ENCODE results near the gene CDC42. TPM values are rescaled to one million over a fixed set of nuclear protein-coding genes. Genes with fewer than 3 reads are reported as not detected.

The CDC42 gene
- total RNA-seq, 4 donors from 2014 or later = 153 to 332 (median 228) TPM

DNA sequence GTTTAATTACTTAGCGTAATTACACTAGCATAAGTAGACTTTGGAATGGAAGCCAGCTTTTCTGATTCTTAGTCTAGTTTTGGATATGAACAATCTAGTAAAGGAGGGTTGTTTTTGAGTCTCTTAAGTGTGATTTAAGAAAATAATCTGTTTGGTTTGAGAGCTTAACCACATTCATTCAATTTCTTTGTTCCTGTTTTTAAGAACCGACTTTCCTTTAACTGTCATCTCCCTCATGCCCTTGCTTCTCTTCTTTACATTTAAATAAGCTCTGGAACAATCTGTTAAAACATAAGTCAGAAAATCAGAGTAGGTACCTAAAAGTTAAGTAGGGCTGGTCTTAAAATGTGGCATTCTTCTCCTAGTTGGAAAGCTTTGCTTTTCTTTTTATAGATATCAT is 27.7 kb downstream of the CDC42 start:
- no peak for TF ChIP-seq CTCF (IDR thresholded peaks at IDR 0.05; ENCODE audit: low read depth)

GRCh38 chr1:22088331-22088730 is 35.8 kb downstream of the CDC42 start:
- TF ChIP-seq CTCF (IDR thresholded peaks at IDR 0.05; ENCODE audit: low read depth) = no peak

DNA sequence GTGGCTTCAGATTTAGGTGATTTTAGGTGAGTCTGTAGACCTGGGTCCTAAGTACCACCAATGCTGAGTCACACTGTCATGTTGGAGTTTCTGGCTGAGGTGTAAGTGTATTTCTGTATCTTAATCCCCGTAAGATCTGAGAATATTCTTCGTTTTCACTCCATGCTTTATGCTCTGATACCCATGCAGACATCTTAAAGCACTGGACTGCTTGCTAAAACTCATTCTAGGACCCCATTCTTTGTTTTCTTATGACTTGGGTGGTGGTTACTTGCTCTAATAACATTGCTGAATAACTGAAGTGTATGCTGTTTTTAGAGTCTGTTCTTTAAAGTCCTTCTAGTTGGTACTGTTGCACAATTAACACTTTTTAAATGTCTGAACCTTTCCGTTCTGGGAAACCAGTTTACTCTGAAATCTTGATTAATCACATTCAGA is 36.6 kb downstream of the CDC42 start:
- TF ChIP-seq CTCF (IDR thresholded peaks at IDR 0.05; ENCODE audit: low read depth) = no peak

DNA sequence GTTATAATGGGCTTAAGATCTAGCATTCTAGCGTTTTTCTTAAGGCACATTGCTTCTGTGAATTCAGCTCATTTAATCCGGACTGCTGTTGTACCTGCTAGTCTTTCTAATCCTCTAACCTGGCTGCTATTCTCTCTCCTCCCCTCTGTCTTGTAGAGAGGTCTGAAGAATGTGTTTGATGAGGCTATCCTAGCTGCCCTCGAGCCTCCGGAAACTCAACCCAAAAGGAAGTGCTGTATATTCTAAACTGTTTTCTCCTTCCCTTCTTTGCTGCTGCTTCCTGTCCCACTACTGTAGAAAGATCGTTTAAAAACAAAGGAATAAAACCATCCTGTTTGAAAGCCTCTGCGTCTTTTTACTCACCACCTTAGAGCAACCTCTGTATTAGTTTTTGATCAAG is 37.3 kb downstream of the CDC42 start:
- TF ChIP-seq CTCF (IDR thresholded peaks at IDR 0.05; ENCODE audit: low read depth) = no peak

DNA sequence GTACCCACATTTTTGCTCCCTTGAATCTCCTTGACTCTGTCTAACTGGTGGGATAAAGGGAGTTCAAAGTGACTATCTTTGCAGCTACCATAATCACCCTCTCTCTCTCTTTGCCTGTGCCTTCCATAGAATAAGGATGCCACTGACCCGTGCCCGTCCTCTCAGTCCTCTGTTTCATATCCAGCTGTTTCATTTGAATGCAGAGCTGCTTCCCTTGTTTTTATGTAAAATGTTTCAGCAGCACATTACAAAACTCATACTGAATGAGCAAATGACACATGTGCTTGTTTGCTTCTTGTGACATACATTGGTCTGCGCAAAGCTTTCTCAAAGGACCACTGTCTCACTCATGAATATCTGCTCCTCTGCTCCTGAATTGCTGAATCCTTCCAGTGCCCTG is 38.4 kb downstream of the CDC42 start:
- no peak for TF ChIP-seq CTCF (IDR thresholded peaks at IDR 0.05; ENCODE audit: low read depth)

DNA sequence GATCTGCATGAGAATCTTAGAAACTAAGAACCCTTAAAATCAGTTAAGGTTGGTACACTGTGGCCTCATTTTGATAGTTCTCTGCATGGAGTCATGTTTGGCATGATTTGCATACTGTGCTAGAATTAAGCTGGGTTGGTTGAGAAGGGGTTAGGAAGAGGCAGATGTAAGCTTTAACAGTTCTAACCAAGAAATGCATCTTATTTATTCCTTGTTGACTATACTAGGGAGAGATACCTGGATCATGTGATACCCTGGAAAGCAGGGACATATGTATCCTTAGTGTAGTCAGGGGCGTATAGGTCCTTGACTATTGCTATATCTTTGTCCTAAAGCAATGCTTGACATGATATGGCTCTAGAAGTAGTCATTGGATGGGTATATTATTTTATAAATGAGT is 41.0 kb downstream of the CDC42 start:
- no peak for TF ChIP-seq CTCF (IDR thresholded peaks at IDR 0.05; ENCODE audit: low read depth)

DNA sequence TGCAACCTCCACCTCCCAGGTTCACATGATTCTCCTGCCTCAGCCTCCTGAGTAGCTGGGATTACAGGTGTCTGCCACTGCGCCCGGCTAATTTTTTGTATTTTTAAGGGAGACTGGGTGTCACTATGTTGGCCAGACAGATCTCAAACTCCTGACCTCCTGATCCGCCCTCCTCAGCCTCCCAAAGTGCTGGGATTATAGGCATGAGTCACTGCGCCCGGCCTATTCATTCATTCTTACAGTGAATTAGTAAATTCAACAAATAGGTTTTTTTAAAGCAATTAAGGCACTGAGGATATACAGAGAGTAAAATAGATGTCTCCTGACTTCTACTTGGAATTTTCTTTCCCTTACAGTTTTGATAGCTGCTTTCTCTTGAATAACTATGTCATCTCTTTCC is 43.5 kb downstream of the CDC42 start:
- no peak for TF ChIP-seq CTCF (IDR thresholded peaks at IDR 0.05; ENCODE audit: low read depth)
